HG03139 (cell line): ENCODE data around the gene DNAJA2.

ENCODE experiments used
- ATAC-seq: cut with Tn5 transposase; IDR thresholded peaks from one replicate; pipeline ENCODE4 v1.9.1; 2021; ENCODE audit not compliant: unreplicated experiment

Gene DNAJA2

DNA sequence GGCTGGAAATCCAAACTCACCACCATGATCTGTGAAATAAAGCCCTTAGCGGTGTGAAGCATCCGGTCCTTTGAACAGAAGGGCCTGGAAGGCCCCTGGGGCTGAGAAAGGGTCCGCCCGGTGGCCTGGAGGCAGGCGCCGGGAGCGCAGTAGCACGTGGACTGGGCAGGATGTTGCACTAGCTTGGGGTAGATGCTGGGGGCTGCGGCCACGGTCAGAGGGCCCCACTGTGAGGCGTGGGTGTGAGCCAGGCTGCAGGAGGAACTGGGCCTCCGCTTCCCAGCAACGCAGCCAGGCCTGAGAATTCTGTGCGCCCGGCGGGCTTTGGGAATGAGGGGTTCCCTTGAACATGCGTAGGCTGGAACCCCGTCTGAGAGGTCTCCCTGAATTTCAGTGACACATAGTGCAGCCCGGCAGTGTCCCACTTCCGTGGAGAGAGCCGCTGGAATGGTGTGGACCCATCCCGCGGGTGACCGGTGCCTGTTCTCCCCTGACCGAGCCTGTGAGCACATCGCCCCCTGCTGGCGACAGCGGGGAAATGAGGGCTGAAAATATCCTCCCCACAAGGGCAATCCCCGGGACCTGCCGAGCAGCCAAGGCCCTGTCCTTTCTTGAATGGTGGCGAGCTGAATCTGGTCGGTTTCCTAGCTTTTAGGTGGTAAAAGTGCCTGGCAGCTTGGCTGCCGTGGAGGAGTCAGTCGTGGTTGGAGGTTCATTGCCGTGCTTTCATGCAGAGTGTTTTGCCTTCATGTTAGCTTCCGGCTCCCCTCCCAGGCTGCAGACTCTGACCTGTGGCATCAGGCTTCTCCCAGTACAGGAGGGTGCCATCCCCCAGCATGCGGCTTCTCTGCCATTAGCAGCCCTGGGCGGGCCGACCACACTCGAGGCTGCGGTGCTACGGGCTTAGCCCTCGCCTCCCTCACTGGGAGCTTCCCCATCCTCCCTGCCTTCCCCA lies 43.8 kb downstream of the DNAJA2 start:
- no peak for ATAC-seq

DNA sequence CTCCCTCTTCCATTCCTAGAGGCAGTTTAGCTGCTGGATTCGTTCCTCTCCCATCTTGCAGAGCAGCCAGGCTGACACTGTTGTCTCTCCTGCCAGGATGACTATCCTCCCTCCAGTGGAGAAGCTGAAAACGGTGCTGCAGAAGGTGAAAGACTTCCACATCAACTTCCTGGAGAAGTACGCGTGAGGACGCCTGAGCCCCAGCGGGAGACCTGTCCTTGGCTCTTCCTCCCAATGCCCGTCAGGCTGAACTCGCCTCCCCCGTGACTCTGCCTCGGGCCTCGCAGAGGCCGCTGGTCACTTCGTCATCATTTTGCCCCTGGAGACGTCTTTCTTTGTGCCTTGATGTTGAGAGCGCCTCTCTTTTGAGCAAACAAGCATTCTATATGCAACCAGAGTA lies 44.7 kb downstream of the DNAJA2 start:
- no peak for ATAC-seq

GRCh38 chr16:46927273-46927672 lies 46.2 kb downstream of the DNAJA2 start:
- no peak for ATAC-seq

- no peak for ATAC-seq
Measured at GRCh38 chr16:46926470-46927225, 46.8 kb downstream of the DNAJA2 start.

DNA sequence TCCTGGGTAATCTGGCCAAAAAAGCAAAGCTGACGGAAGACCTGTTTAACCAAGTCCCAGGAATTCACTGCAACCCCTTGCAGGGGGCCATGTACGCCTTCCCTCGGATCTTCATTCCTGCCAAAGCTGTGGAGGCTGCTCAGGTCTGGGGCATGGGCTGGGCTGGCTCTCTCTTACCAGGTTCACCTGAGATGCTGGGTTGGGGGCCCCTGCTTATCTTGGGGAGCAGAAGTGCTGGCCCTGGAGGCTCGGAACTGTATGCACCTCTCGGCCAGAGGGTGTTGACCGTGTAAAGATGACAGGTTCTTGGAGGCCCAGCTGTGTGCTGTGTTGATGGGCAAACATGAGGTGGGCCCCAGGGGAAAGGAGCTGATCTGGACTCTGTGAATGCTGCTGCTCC lies 49.1 kb downstream of the DNAJA2 start:
- no peak for ATAC-seq

DNA sequence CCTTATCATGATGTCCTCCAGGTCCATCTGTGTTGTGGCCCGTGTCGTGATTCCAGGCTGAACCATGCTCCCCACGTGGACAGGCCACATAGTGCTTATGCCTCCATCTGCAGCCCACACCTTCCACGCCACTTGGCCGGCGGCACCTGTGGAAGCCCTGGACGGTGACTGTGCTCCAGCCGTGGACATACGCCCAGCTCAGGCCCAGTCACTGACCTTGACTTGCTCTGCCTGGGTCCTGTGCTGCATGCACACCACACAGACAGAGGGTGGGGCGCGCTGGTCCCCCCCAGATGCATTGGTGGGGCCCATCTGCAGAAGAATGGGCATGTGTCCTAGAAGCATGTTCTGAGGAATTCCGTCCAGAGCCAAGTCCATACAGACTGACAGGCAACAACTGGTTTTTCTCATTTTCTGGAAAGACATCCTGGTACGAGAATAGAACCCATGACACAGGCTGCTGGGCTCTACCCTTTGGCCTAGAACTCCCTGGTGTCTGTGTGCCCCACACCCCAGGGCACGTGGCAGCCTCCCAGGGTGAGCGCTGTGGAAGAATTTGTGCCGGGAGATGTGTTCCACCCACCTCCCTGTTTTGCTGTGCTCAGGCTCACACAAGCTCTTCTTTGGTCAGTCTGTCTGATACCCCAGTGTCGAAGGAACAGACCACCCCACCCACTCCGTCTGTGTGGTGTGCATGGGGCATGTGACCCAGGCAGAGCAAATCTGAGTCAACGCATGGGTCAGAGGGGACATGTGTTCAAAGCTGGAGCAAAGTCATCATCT lies 49.8 kb downstream of the DNAJA2 start:
- ATAC-seq = no peak

- no peak for ATAC-seq
Measured at GRCh38 chr16:46922239-46922638, 51.2 kb downstream of the DNAJA2 start.

GRCh38 chr16:46920402-46921068 lies 52.9 kb downstream of the DNAJA2 start:
- no peak for ATAC-seq

GRCh38 chr16:46918905-46919792 lies 54.3 kb downstream of the DNAJA2 start:
- peak; percentile 79 for ATAC-seq

DNA sequence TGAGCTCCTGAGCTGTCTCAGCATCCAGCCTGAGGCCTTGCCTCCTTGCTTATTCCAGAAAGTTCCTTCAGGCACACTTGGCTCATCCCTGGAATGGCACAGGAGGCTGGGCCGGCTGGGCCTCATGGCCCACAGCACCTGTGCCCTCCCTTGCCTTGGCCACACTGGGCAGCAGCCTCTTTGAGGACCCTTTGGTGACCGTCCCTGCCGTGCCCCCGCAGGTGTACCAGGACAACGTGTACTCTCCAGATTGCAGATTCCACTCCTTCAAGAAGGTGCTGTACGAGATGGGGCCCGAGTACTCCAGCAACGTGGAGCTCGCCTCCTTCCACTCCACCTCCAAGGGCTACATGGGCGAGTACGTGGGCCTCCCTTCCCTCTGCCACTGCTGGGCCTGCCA lies 55.1 kb downstream of the DNAJA2 start:
- no peak for ATAC-seq

GRCh38 chr16:46916980-46917379 lies 56.5 kb downstream of the DNAJA2 start:
- ATAC-seq = no peak

DNA sequence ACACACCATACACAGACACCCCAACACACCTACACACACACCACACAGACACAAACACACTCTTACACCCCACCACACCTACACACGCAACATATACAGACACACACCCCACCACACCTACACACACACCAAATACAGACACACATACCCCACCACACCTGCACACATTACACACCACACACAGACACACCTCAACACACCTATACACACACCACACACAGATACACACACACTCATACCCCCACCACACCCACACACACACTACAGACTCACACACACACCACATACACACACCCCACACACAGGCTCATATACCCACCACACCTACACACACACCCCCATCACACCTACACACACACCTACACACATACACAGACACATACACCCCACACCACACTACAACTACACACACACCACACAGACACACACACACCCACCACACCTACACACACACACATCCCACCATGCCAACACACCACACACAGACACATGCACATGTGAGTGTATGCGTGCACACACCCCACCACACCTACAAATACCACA lies 57.9 kb downstream of the DNAJA2 start:
- ATAC-seq = no peak

GRCh38 chr16:46914556-46915201 lies 58.8 kb downstream of the DNAJA2 start:
- no peak for ATAC-seq

DNA sequence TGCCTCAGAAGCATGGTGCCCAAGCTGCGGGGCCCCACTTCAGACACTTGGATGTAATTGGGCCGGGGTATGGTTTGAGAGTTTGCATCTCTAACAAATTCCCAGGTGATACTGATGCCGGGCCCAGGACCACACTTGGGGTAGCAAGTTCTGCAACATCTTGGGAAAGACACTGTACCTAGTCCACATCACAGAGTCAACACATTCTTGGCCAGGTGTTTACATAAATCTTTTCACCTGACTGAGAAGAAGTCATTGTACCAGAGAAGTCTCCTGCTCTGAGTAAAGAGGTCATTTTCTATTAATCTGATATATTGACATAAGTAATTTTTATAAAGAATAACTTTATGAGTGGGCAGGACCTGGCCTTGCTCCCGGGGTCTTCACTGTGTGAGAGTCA lies 61.8 kb downstream of the DNAJA2 start:
- ATAC-seq = no peak

DNA sequence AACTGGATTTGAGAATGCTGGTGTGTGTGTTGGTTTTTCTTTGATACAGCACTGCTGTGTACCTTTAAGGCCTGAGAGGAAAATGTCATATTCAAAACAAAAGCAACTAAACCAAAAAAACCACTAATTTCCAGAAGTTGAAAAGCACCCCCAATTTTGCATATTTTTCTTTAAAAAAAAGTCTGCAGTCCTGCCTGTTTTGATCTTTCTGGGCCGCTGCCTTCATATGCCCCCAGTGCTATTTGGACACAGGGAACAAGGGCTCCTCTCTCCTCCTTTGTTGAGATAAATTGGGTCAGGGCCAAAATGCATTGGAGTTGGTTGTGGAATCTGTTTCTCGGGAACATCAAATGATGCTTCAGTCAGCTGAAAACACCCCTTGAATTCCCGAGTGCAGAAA lies 62.4 kb downstream of the DNAJA2 start:
- ATAC-seq = peak; percentile 39

DNA sequence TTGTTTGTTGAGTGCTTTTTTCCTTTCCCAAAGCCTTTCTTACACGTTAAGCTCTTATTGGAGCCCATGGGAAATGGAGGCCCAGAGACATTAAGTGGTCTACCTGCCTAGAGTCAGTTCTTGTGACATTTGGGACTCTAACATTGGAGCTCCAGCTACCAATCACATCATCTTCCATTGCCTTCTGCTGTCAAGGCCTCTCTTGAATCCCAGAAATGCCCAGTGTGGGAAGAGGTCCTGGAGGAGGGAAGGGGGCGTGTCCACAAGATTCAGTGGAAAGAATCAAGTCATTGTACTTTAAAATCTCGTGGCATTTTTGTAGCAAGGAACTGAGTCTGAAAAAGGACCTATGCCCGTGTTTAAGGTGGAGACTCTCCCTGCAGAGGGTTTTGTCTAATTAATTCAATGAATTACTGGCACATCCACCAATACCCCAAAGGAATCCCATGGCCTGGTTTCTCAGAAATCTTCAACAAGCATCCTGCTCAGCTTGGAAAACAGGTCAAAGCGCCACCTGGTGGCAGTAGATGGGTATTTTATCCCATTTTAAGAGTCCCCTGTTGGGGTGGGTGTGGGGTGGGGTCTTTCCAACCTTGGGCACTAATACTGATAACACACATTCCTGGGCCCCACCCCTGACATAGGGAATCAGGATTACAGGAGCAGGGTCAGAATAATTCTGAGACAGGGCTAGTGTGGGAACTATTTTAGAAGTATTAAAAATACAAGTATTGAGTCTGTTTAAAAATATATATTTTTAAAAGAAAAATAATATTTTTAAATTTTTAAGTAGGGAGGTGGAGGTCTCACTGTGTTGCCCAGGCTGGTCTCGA lies 64.7 kb downstream of the DNAJA2 start:
- no peak for ATAC-seq

DNA sequence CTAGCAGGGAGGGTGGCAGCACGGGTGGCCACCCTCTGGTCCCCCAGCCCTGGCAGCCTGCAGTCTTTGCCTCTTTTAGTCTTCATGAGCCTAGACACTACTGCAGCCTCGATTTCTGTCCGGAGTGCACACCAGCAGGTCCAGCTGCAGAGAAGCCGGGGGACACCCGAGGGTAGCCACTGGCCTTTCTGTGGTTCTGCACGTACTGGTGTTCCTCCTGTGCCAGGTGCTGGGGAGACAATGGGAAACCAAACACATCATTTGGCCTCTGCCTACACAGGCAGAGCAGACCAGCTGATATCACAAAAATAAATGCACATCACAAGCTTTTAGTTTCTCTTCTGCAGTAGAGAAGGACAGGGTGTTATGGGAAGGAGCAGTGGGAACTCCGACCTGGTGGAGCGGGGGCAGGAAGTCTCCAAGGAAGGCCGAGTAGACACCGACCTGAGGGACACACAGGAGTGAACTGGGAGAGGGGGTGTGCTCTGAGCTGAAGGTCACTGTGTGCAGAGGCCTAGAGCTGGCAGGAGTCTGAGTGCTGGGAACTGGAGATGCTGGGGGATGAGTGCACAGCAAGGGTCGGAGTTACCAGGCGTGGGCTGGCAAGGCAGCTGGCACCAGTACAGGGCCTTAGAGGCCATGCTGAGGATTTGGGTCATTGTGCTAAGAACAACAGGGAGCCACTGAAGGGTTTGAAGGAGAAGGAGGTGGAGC lies 66.3 kb downstream of the DNAJA2 start:
- ATAC-seq = no peak
